KMS-11 (cell line): Measurements from ENCODE around the gene PRSS50.

ENCODE experiments used
- H2AFZ ChIP-seq: fragments of 200-600 bp; sonication (generic); 2 replicates; pipeline ENCODE4 v1.6.1; 2016; ENCODE audit warnings: antibody characterized with exemption, mixed run types, low read depth
- H3K27ac ChIP-seq: fragments of 200-600 bp; sonication (generic); 2 replicates; pipeline ENCODE4 v1.6.1; 2016; ENCODE audit warnings: mild to moderate bottlenecking, mixed run types
- H3K27me3 ChIP-seq: fragments of 200-600 bp; sonication (generic); 2 replicates; pipeline ENCODE4 v1.6.1; 2017; ENCODE audit warnings: mild to moderate bottlenecking, low read depth, mixed run types, moderate library complexity; ENCODE audit not compliant: insufficient read depth
- H3K36me3 ChIP-seq: fragments of 200-600 bp; sonication (generic); 2 replicates; pipeline ENCODE4 v1.6.1; 2017; ENCODE audit warnings: mild to moderate bottlenecking, mixed run types; ENCODE audit not compliant: insufficient read depth
- H3K4me1 ChIP-seq: fragments of 200-600 bp; sonication (generic); 2 replicates; pipeline ENCODE4 v1.6.1; 2016; ENCODE audit warnings: mild to moderate bottlenecking, low read depth, mixed run types; ENCODE audit not compliant: poor library complexity, severe bottlenecking
- H3K4me2 ChIP-seq: fragments of 200-600 bp; sonication (generic); 2 replicates; pipeline ENCODE4 v1.7.0; 2016; ENCODE audit warnings: mild to moderate bottlenecking, mixed run types
- H3K4me3 ChIP-seq: fragments of 200-600 bp; sonication (generic); IDR thresholded peaks from 2 replicates; pipeline ENCODE4 v1.6.1; 2017; ENCODE audit warnings: low read depth, low read length, mixed read lengths; ENCODE audit not compliant: insufficient read depth
- H3K79me2 ChIP-seq: fragments of 200-600 bp; sonication (generic); 2 replicates; pipeline ENCODE4 v1.6.1; 2016; ENCODE audit warnings: low read depth, mixed run types; ENCODE audit not compliant: insufficient read depth
- H3K9ac ChIP-seq: fragments of 200-600 bp; sonication (generic); 2 replicates; pipeline ENCODE4 v1.6.1; 2016; ENCODE audit warnings: mild to moderate bottlenecking, mixed run types
- H4K20me1 ChIP-seq: fragments of 200-600 bp; sonication (generic); 2 replicates; pipeline ENCODE4 v1.6.1; 2016; ENCODE audit warnings: mild to moderate bottlenecking, mixed run types; ENCODE audit not compliant: insufficient read depth
- CTCF ChIP-seq: fragments of 200-600 bp; sonication (generic); conservative IDR thresholded peaks from 2 replicates; pipeline ENCODE4 v1.6.1; 2017; ENCODE audit warnings: low read depth, mild to moderate bottlenecking, antibody characterized with exemption, low read length, moderate library complexity, mixed read lengths

PRSS50 gene

GRCh38 chr3:46694520-46694919 lies 23.1 kb downstream of the PRSS50 start:
- Histone ChIP-seq H4K20me1 (no peaks in the 10 kb centered on the region), H3K4me3 (no peak overlapping the region), H3K4me2 (no peak overlapping the region), H3K36me3 (no peaks in the 10 kb centered on the region), H2AFZ (no peak overlapping the region), H3K4me1 (no peaks in the 10 kb centered on the region), H3K79me2 (no peaks in the 10 kb centered on the region), H3K27ac (no peak overlapping the region), H3K27me3 (no peaks in the 10 kb centered on the region; the same call in 1 of the 2 replicates), H3K9ac (no peak overlapping the region)
- no peak for TF ChIP-seq CTCF

- Histone ChIP-seq H3K9ac (no peak overlapping the region), H3K79me2 (no peaks in the 10 kb centered on the region), H3K4me3 (no peak overlapping the region), H2AFZ (no peak overlapping the region), H3K27ac (no peak overlapping the region), H3K27me3 (no peaks in the 10 kb centered on the region; the same call in 1 of the 2 replicates), H3K36me3 (no peaks in the 10 kb centered on the region), H3K4me1 (no peaks in the 10 kb centered on the region), H3K4me2 (no peak overlapping the region), H4K20me1 (no peaks in the 10 kb centered on the region)
- no peak for TF ChIP-seq CTCF
Observed at GRCh38 chr3:46693892-46694226, 23.8 kb downstream of the PRSS50 start.

- H3K79me2 ChIP-seq = no peaks in the 10 kb centered on the region
- peak within 1 kb of the TSS; percentile 63 for H3K4me2 ChIP-seq
- H3K36me3 ChIP-seq = no peaks in the 10 kb centered on the region
- no peak within 1 kb of the TSS for H3K9ac ChIP-seq
- H3K4me3 ChIP-seq = no peak within 1 kb of the TSS
- no peaks in the 10 kb centered on the region for H3K4me1 ChIP-seq
- H4K20me1 ChIP-seq = no peaks in the 10 kb centered on the region
- no peak within 1 kb of the TSS for H3K27ac ChIP-seq
- TF ChIP-seq CTCF = no peak
- H2AFZ ChIP-seq = peak within 1 kb of the TSS; percentile 67
- H3K27me3 ChIP-seq = no peaks in the 10 kb centered on the region; the same call in 1 of the 2 replicates
Observed at GRCh38 chr3:46693038-46693891, 24.4 kb downstream of the PRSS50 start, which contains the start of gene ALS2CL. Gene ALS2CL, minus strand, starts transcription at chr3:46693679. Its CDS starts 4,239 bp downstream, at chr3:46689440.

- no peaks in the 10 kb centered on the region for H3K79me2 ChIP-seq
- no peaks in the 10 kb centered on the region for H4K20me1 ChIP-seq
- no peaks in the 10 kb centered on the region for H3K4me1 ChIP-seq
- H2AFZ ChIP-seq = no peak overlapping the region
- H3K36me3 ChIP-seq = no peaks in the 10 kb centered on the region
- peak overlapping the region; percentile 63; the same call in 1 of the 2 replicates for H3K4me2 ChIP-seq
- no peak overlapping the region for H3K4me3 ChIP-seq
- H3K27ac ChIP-seq = no peak overlapping the region
- TF ChIP-seq CTCF = no peak
- H3K27me3 ChIP-seq = no peaks in the 10 kb centered on the region; the same call in 1 of the 2 replicates
- H3K9ac ChIP-seq = no peak overlapping the region
Observed at GRCh38 chr3:46692566-46692990, 25.1 kb downstream of the PRSS50 start.
